ENCODE data around the gene ZNF70.

- TF ChIP-seq POLR2A (IDR thresholded peaks at IDR 0.05) (no peak), CTCF (IDR thresholded peaks at IDR 0.05) (no peak)
Measured at GRCh38 chr22:23756891-23757290, 6.0 kb upstream of the ZNF70 start.
